KMS-11 (cell line): ENCODE data around the gene BAIAP2L1.

Experiments used
- H2AFZ ChIP-seq: fragments of 200-600 bp; sonication (generic); 2 replicates; pipeline ENCODE4 v1.6.1; 2016; ENCODE audit warnings: antibody characterized with exemption, mixed run types, low read depth
- H3K27ac ChIP-seq: fragments of 200-600 bp; sonication (generic); 2 replicates; pipeline ENCODE4 v1.6.1; 2016; ENCODE audit warnings: mild to moderate bottlenecking, mixed run types
- H3K27me3 ChIP-seq: fragments of 200-600 bp; sonication (generic); 2 replicates; pipeline ENCODE4 v1.6.1; 2017; ENCODE audit warnings: mild to moderate bottlenecking, low read depth, mixed run types, moderate library complexity; ENCODE audit not compliant: insufficient read depth
- H3K36me3 ChIP-seq: fragments of 200-600 bp; sonication (generic); 2 replicates; pipeline ENCODE4 v1.6.1; 2017; ENCODE audit warnings: mild to moderate bottlenecking, mixed run types; ENCODE audit not compliant: insufficient read depth
- H3K4me1 ChIP-seq: fragments of 200-600 bp; sonication (generic); 2 replicates; pipeline ENCODE4 v1.6.1; 2016; ENCODE audit warnings: mild to moderate bottlenecking, low read depth, mixed run types; ENCODE audit not compliant: poor library complexity, severe bottlenecking
- H3K4me2 ChIP-seq: fragments of 200-600 bp; sonication (generic); 2 replicates; pipeline ENCODE4 v1.7.0; 2016; ENCODE audit warnings: mild to moderate bottlenecking, mixed run types
- H3K4me3 ChIP-seq: fragments of 200-600 bp; sonication (generic); IDR thresholded peaks from 2 replicates; pipeline ENCODE4 v1.6.1; 2017; ENCODE audit warnings: low read depth, low read length, mixed read lengths; ENCODE audit not compliant: insufficient read depth
- H3K79me2 ChIP-seq: fragments of 200-600 bp; sonication (generic); 2 replicates; pipeline ENCODE4 v1.6.1; 2016; ENCODE audit warnings: low read depth, mixed run types; ENCODE audit not compliant: insufficient read depth
- H3K9ac ChIP-seq: fragments of 200-600 bp; sonication (generic); 2 replicates; pipeline ENCODE4 v1.6.1; 2016; ENCODE audit warnings: mild to moderate bottlenecking, mixed run types
- H4K20me1 ChIP-seq: fragments of 200-600 bp; sonication (generic); 2 replicates; pipeline ENCODE4 v1.6.1; 2016; ENCODE audit warnings: mild to moderate bottlenecking, mixed run types; ENCODE audit not compliant: insufficient read depth
- TF ChIP-seq, protein P1 (sequence below): fragments of 200-600 bp; sonication (generic); conservative IDR thresholded peaks from 2 replicates; pipeline ENCODE4 v1.6.1; 2017; ENCODE audit warnings: low read depth, mild to moderate bottlenecking, antibody characterized with exemption, low read length, moderate library complexity, mixed read lengths

Gene BAIAP2L1

DNA sequence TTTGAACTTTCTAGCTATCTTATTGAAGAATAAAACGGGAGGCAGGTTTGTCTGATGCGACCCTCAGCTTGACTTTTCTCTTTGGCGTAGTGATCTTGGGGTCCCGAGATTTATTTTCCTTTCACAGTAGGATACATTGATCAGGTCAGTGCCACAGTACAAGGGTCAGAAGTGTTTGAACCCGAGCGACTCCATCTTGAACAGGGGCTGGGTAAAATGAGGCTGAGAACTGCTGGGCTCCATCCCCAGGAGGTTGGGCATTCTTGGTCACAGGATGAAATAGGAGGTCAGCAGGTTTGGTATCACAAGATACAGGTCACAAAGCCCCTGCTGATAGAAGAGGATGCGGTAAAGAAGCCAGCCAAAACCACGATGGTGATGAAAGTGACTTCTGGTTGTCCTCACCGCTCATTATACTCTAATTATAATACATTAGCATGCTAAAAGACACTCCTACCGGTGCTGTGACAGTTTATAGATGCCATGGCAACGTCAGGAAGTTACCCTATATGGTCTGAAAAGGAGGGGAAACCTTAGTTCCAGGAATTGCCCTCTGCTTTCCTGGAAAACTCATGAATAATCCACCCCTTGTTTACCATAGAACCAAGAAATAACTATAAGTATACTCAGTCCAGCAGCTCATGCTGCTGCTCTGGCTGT, 145.8 kb downstream of the BAIAP2L1 start:
- no peak overlapping the region for H2AFZ ChIP-seq
- H3K4me2 ChIP-seq: no peak overlapping the region
- TF ChIP-seq, protein P1, sequence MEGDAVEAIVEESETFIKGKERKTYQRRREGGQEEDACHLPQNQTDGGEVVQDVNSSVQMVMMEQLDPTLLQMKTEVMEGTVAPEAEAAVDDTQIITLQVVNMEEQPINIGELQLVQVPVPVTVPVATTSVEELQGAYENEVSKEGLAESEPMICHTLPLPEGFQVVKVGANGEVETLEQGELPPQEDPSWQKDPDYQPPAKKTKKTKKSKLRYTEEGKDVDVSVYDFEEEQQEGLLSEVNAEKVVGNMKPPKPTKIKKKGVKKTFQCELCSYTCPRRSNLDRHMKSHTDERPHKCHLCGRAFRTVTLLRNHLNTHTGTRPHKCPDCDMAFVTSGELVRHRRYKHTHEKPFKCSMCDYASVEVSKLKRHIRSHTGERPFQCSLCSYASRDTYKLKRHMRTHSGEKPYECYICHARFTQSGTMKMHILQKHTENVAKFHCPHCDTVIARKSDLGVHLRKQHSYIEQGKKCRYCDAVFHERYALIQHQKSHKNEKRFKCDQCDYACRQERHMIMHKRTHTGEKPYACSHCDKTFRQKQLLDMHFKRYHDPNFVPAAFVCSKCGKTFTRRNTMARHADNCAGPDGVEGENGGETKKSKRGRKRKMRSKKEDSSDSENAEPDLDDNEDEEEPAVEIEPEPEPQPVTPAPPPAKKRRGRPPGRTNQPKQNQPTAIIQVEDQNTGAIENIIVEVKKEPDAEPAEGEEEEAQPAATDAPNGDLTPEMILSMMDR: no peak
- H3K36me3 ChIP-seq: no peaks in the 10 kb centered on the region
- no peak overlapping the region for H3K27ac ChIP-seq
- peaks cover 14% of the 10 kb centered on the region; the same call in 1 of the 2 replicates for H3K79me2 ChIP-seq
- H3K27me3 ChIP-seq: no peaks in the 10 kb centered on the region
- H3K9ac ChIP-seq: no peak overlapping the region
- H3K4me3 ChIP-seq: no peak overlapping the region
- no peaks in the 10 kb centered on the region for H4K20me1 ChIP-seq
- peaks cover 19% of the 10 kb centered on the region for H3K4me1 ChIP-seq

DNA sequence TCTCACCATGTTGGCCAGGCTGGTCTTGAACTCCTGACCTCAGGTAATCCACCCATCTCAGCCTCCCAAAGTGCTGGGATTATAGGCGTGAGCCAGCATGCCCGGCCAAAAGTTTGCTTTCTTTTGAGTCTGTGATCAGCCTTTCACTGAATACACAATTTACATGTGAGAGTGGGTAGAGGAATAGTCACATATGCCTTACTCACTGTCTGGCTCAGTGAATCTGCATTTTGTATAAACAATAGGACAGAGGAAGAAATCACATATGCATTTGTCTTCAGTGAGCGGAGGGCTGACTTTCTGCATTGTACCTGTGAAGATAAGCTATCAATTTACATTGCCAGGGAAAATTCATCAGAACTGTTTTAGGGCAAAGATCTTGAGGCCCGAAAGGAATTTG, 146.4 kb downstream of the BAIAP2L1 start:
- Histone ChIP-seq H3K4me1 (peaks cover 22% of the 10 kb centered on the region), H3K27me3 (no peaks in the 10 kb centered on the region), H3K79me2 (peaks cover 14% of the 10 kb centered on the region; the same call in 1 of the 2 replicates), H3K4me2 (no peak overlapping the region), H3K4me3 (no peak overlapping the region), H2AFZ (no peak overlapping the region), H3K36me3 (no peaks in the 10 kb centered on the region), H3K27ac (no peak overlapping the region), H4K20me1 (no peaks in the 10 kb centered on the region), H3K9ac (no peak overlapping the region)
- TF ChIP-seq, protein P1: no peak

DNA sequence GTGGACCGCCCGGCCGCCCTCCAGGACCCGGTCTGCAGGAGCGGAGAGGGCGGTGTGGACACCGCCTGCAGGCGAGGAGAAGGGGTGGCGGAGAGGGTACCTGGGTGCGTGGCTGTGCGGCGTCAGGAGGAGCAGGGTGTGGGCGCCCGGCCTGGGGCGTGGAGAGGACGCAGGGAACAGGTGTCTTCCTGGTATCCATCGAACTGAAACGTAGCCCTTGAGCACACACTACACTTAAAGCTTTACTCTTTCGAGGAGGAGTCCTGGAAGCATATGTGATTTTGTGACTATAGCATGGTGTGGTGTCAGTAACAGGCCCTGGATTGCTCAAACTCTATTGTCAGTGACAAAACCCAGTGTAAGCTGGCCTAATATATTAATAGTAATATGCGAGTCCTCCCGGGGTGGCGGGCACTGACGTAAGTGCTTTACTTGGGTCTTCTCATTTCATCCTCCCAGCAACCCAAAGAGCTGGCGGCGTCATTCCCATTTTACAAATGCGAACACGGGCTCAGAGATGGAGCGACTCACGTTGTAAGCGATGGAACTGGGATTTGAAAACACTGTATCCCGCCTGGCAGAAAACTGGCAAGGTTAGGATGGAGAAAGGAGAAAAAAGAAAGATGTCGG, 148.3 kb downstream of the BAIAP2L1 start:
- no peak overlapping the region for H3K4me3 ChIP-seq
- peaks cover 14% of the 10 kb centered on the region; the same call in 1 of the 2 replicates for H3K79me2 ChIP-seq
- H3K4me1 ChIP-seq: peaks cover 22% of the 10 kb centered on the region
- TF ChIP-seq, protein P1: no peak
- H4K20me1 ChIP-seq: no peaks in the 10 kb centered on the region
- H3K9ac ChIP-seq: peak overlapping the region; percentile 37; the same call in 1 of the 2 replicates
- peak overlapping the region; percentile 93 for H2AFZ ChIP-seq
- H3K4me2 ChIP-seq: peak overlapping the region; percentile 97
- H3K27me3 ChIP-seq: no peaks in the 10 kb centered on the region
- 0 out of 2 replicates have a peak overlapping the region, but pooled peaks have one; percentile 25 for H3K27ac ChIP-seq
- no peaks in the 10 kb centered on the region for H3K36me3 ChIP-seq

DNA sequence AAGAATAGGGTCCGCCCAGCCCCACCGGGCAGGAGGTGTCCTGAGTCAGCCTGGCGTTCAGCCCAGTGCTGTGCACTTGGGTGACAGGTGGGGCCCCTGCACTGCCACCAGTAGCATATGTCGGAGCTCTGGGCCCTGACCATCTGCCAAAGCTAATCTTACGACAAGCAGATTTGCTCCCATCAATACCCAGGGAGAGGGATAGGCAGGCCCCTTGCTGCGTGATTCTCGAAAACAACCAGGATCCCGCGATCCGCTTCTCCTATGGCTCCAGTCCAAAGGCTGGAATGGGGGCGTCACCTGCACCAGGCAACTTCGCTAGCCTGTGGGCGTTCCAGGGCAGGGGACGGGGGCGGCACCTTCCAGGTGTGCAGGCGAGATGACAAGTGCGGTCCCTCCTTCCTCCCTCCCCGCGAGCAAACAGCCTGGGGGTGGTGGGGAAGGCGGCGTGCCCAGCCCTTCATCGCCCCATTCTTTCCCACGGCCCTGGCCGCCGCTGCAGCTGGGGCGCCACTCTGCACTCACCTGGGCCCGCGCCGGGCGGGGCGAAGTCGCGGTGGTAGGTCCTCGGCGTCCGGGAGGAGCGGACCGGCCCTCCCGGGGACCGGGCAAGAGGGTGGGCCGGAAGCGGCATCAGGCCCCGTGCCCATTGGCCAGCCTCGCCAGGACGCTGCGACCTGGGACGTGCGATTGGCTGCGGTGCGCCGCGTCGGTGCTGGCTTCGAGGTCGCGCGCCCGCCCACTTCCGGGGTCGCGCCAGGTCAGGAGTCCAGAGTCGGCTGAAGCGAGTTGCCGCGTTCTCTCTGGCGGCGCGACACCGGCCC, 149.1 kb downstream of the BAIAP2L1 start, which contains the start of gene TECPR1:
Gene TECPR1, minus strand, starts transcription at position 632 of the 824 bp plus-strand sequence. CDS start 6,086 bp downstream, outside the sequence.
- peak within 1 kb of the TSS; percentile 37; the same call in 1 of the 2 replicates for H3K9ac ChIP-seq
- H3K4me2 ChIP-seq: peak within 1 kb of the TSS; percentile 97
- H3K36me3 ChIP-seq: no peaks in the 10 kb centered on the region
- H3K4me1 ChIP-seq: peaks cover 22% of the 10 kb centered on the region
- no peak within 1 kb of the TSS for H3K4me3 ChIP-seq
- no peaks in the 10 kb centered on the region for H4K20me1 ChIP-seq
- TF ChIP-seq, protein P1: no peak
- H3K79me2 ChIP-seq: peaks cover 14% of the 10 kb centered on the region; the same call in 1 of the 2 replicates
- peak within 1 kb of the TSS; percentile 93 for H2AFZ ChIP-seq
- H3K27me3 ChIP-seq: no peaks in the 10 kb centered on the region
- peak within 1 kb of the TSS; percentile 52 for H3K27ac ChIP-seq
